OCI-LY7 (cell line): ENCODE results near the gene B3GNT2. TPM values are rescaled to one million over a fixed set of nuclear protein-coding genes. Genes with fewer than 3 reads are reported as not detected.
A peak's percentile ranks its signal among the peaks of the same experiment; 100 is the strongest.
"Not testable (repeated sequence)": the region's sequence is repeated elsewhere in the genome, so short reads cannot be mapped to it uniquely, and the experiment has no call there.

Experiments used
- BruUV-seq: library from RNA; stranded (reverse); fragments of 400-500 nt; replicated peaks from 2 replicates; lab custom pipeline; 2021; lab: Mats Ljungman, UMichigan
- CTCF ChIA-PET: fragments of 300-600 bp; sonication (Branson Sonifier 250); formaldehyde crosslinking; loops from one replicate; lab custom pipeline; 2022; ENCODE audit warnings: antibody characterized with exemption; ENCODE audit not compliant: unreplicated experiment; lab: Charles Lee
- POLR2A ChIA-PET: fragments of 300-600 bp; sonication (Branson Sonifier 250); formaldehyde crosslinking; loops from one replicate; lab custom pipeline; 2022; ENCODE audit warnings: antibody characterized with exemption; lab: Charles Lee
- DNase-seq: peaks from one replicate; pipeline ENCODE4 v3.0.0-alpha.2; 2015; ENCODE audit warnings: low spot score
- H2AFZ ChIP-seq: fragments of 200-600 bp; sonication (generic), shearing (Covaris generic); 2 replicates; pipeline ENCODE4 v1.6.1; 2014; ENCODE audit warnings: mild to moderate bottlenecking, antibody characterized with exemption, low read length, moderate library complexity
- H3K27ac ChIP-seq: fragments of 200-600 bp; sonication (generic); 2 replicates; pipeline ENCODE4 v1.5.1; 2014; ENCODE audit warnings: mixed run types, low read depth, mild to moderate bottlenecking, moderate library complexity, low read length, inconsistent platforms; ENCODE audit not compliant: poor library complexity, severe bottlenecking
- H3K36me3 ChIP-seq: fragments of 200-600 bp; sonication (generic); 2 replicates; pipeline ENCODE4 v1.6.1; 2014; ENCODE audit warnings: mild to moderate bottlenecking, antibody characterized with exemption, low read length, moderate library complexity, mixed read lengths; ENCODE audit not compliant: insufficient read depth
- H3K4me1 ChIP-seq: fragments of 200-600 bp; sonication (generic); 2 replicates; pipeline ENCODE4 v1.5.1; 2014; ENCODE audit warnings: mild to moderate bottlenecking, low read length; ENCODE audit not compliant: insufficient read depth, poor library complexity, severe bottlenecking
- H3K4me2 ChIP-seq: fragments of 200-600 bp; sonication (generic); 2 replicates; pipeline ENCODE4 v1.6.1; 2014; ENCODE audit warnings: mild to moderate bottlenecking, low read length
- H3K4me3 ChIP-seq: fragments of 200-600 bp; sonication (generic); 2 replicates; pipeline ENCODE4 v1.5.1; 2014; ENCODE audit warnings: mild to moderate bottlenecking, low read depth, low read length; ENCODE audit not compliant: poor library complexity, severe bottlenecking
- H3K79me2 ChIP-seq: fragments of 200-600 bp; sonication (generic); 2 replicates; pipeline ENCODE4 v1.6.1; 2016; ENCODE audit warnings: low read depth, mild to moderate bottlenecking, low read length, moderate library complexity, mixed read lengths; ENCODE audit not compliant: insufficient read depth
- H3K9me2 ChIP-seq: fragments of 200-600 bp; sonication (generic); 2 replicates; pipeline ENCODE4 v1.6.1; 2016; ENCODE audit warnings: mild to moderate bottlenecking, low read length, mixed read lengths; ENCODE audit not compliant: insufficient read depth
- H3K9me3 ChIP-seq: fragments of 200-600 bp; sonication (generic); 2 replicates; pipeline ENCODE4 v1.6.1; 2014; ENCODE audit warnings: mild to moderate bottlenecking, mixed run types, low read length, mixed read lengths
- H4K20me1 ChIP-seq: fragments of 200-600 bp; sonication (generic); 2 replicates; pipeline ENCODE4 v1.6.1; 2014; ENCODE audit warnings: mild to moderate bottlenecking, antibody characterized with exemption, low read length, moderate library complexity, mixed read lengths; ENCODE audit not compliant: insufficient read depth
- CTCF ChIP-seq: fragments of 200-600 bp; sonication (generic); conservative IDR thresholded peaks from 2 replicates; pipeline ENCODE4 v1.5.1; 2014; ENCODE audit warnings: mild to moderate bottlenecking, antibody characterized with exemption, low read length, moderate library complexity, mixed read lengths
- EZH2phosphoT487 ChIP-seq: fragments of 200-600 bp; sonication (generic); IDR thresholded peaks from 2 replicates; pipeline ENCODE4 v1.6.1; 2018; ENCODE audit warnings: low read depth, borderline replicate concordance, mild to moderate bottlenecking, mixed run types, antibody characterized with exemption, low read length, moderate library complexity, mixed read lengths
- intact Hi-C: fragments of 100-400 bp; cut with micrococcal nuclease; formaldehyde crosslinking; loops from one replicate; pipeline ENCODE4 v1.10.0; 2022; ENCODE audit not compliant: unreplicated experiment
- total RNA-seq, 2 experiments: library from RNA; depleted of rRNA in 1 of 2; stranded (reverse); fragments of >200 nt in 1 of 2; shearing (Covaris generic) in 1 of 2; gene quantifications; 2 replicates each; pipeline ENCODE4 v1.2.3, GENCODE V29; 2014 to 2022

B3GNT2 gene
- total RNA-seq, 2 experiments from 2014 or later, result 51.1 to 65.8 TPM

DNA sequence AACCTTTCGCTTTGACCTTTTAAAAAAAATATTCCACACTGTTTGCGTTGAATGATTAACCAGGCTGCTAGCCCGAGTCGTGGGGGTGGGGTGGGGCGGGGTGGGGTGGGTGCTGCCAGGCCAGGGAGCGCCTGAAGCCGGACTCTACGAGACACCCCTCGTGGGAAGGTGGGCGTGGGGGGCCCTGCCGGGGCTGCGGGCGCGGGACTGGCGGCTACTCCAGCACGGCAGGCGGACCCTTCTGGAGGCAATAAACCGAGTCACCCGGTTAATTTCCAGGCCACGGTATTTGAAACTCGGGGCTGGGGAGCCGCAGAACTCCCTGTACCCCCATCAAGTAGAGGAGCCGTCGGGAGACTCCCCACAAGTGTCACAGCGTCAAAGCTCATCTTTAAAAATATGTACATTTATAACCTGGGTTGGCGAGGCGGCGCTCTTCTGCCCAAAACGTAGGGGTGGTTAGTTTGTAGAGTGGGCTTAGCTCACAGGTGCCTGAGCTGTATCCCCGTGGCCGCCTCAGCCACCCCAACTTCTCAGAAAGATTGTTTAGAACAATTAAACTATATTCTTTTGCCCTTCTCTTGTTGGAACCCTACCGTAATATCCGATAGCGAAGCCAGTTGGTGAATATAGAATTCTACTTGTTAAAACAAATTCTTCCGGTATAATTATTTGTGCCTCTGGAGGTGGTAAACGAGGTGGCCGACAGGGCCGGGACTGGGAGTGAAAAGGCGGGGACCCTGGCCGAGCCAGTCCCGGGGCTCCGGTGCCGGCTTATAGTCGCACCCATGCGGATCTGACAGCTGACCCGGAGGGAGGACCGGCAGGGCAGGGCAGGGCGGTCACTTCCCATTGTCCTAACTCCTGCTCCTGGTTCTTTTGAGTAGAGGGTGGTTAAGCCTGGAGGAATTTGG is 1.4 kb downstream of the B3GNT2 start:
- ChIA-PET POLR2A (interaction anchor here (0.6 to 1.1 kb wide), 4 partner anchors 19 to 211 kb away, joined by 3 read pairs; no protein-coding TSS in a partner anchor), CTCF (no interaction called here)

GRCh38 chr2:62197925-62198633 is 2.2 kb downstream of the B3GNT2 start:
- TSS peak; percentile 43 for BruUV-seq
- POLR2A ChIA-PET, result interaction anchor here (0.6 to 1.2 kb wide), 4 partner anchors 16 to 68 kb away, joined by 3 to 5 read pairs (median 3); no protein-coding TSS in a partner anchor
- Histone ChIP-seq H3K9me3 (no peaks in the 10 kb centered on the region), H2AFZ (no peak overlapping the region), H3K27ac (peak overlapping the region; percentile 75), H4K20me1 (peaks cover 56% of the 10 kb centered on the region), H3K4me1 (peaks cover 67% of the 10 kb centered on the region), H3K79me2 (peaks cover 88% of the 10 kb centered on the region), H3K4me3 (peak overlapping the region; percentile 95), H3K36me3 (peaks cover 57% of the 10 kb centered on the region), H3K9me2 (no peaks in the 10 kb centered on the region), H3K4me2 (peak overlapping the region; percentile 92)
- peak; percentile 50 for DNase-seq
- CTCF ChIA-PET, result no interaction called here
- intact Hi-C loops, result loop anchor here (2.0 to 10.0 kb wide), 5 partner anchors 57 to 283 kb away; no protein-coding TSS in a partner anchor
- no peak for TF ChIP-seq EZH2phosphoT487
- no peak for TF ChIP-seq CTCF

More for the DNA sequence above, 1.4 kb downstream of the B3GNT2 start:
- no TSS peak for BruUV-seq
- peaks cover 80% of the 10 kb centered on the region for H3K79me2 ChIP-seq
- peaks cover 49% of the 10 kb centered on the region for H3K36me3 ChIP-seq
- peak overlapping the region; percentile 95 for H3K4me3 ChIP-seq
- peak overlapping the region; percentile 92 for H3K4me2 ChIP-seq
- no peaks in the 10 kb centered on the region for H3K9me3 ChIP-seq
- no peak for TF ChIP-seq EZH2phosphoT487
- TF ChIP-seq CTCF, result peak; percentile 70
- intact Hi-C loops, result loop anchor here (2.0 to 10.0 kb wide), 4 partner anchors 56 to 282 kb away; no protein-coding TSS in a partner anchor
- peak; percentile 74 for DNase-seq
- H2AFZ ChIP-seq, result no peak overlapping the region
- H3K9me2 ChIP-seq, result no peaks in the 10 kb centered on the region
- peak overlapping the region; percentile 75 for H3K27ac ChIP-seq
- peaks cover 48% of the 10 kb centered on the region for H4K20me1 ChIP-seq
- peaks cover 66% of the 10 kb centered on the region for H3K4me1 ChIP-seq

DNA sequence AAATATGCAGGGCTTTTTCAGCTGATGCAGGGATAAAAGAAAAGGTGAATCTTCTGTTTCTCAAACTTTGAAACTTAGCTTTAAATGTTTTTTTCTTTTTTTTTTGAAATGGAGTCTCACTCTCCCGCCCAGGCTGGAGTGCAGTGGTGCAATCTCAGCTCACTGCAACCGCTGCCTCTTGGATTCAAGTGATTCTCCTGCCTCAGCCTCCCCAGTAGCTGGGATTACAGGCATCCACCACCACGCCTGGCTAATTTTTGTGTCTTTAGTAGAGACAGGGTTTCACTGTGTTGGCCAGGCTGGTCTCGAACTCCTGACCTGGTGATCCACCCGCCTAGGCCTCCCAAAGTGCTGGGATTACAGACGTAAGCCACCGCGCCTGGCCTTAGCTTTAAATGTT is 2.9 kb downstream of the B3GNT2 start:
- Histone ChIP-seq H4K20me1 (peaks cover 60% of the 10 kb centered on the region), H3K36me3 (peaks cover 57% of the 10 kb centered on the region), H3K4me3 (peak overlapping the region; percentile 95), H3K27ac (peak overlapping the region; percentile 75), H3K4me1 (peaks cover 69% of the 10 kb centered on the region), H3K79me2 (peaks cover 94% of the 10 kb centered on the region), H3K4me2 (peak overlapping the region; percentile 92)
- DNase-seq, CTCF ChIA-PET, H3K9me2 ChIP-seq, BruUV-seq, H2AFZ ChIP-seq, H3K9me3 ChIP-seq: not testable (repeated sequence)
- intact Hi-C loops, result loop anchor here (2.0 to 10.0 kb wide), 4 partner anchors 162 to 284 kb away; no protein-coding TSS in a partner anchor
- POLR2A ChIA-PET, result interaction anchor here (1.0 to 1.2 kb wide), 3 partner anchors 12 to 20 kb away, joined by 3 to 5 read pairs (median 3); no protein-coding TSS in a partner anchor
